ENCODE measurements around the gene SLC22A15. TPM values are rescaled to one million over a fixed set of nuclear protein-coding genes. Genes with fewer than 3 reads are reported as not detected.
"Not testable (repeated sequence)": the region's sequence is repeated elsewhere in the genome, so short reads cannot be mapped to it uniquely, and the experiment has no call there.

SLC22A15 gene
- total RNA-seq, 1 donor from 2014 or later, result 10.3 TPM

DNA sequence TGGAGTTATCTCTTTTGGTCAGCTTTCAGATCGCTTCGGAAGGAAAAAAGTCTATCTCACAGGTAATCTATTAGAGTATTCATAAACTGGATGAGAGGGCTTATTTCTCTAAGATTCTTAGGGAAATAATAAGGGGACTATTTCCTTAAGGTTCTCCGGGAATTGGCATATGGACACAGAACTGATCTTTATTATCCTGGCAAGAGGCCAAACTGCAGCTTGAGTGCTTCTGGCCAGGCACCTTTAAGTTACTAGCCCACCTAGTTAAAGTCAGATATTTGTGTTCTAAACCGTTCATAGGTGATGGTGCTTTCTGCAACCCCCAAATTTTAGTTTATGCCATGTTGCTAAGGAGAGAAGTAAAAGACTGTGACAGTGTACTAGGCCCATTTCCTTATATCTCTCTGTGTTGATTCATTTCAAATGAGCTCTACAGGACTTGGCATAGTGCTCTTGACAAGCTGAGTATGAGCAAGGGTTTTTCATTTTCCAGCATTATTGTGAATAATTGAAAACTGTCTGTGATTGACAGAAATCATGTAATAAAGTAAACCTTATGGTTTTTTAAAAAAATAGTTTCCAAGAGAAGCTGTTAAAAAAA, 43.4 kb downstream of the SLC22A15 start:
- DNase-seq (ENCODE audit: missing footprints) (no peak), ATAC-seq (no peak)
- intact Hi-C loops (cut with DNase I), result loop anchor here (5.0 kb wide), 1 partner anchor 42 kb away; the partner anchor contains the start of gene SLC22A15

DNA sequence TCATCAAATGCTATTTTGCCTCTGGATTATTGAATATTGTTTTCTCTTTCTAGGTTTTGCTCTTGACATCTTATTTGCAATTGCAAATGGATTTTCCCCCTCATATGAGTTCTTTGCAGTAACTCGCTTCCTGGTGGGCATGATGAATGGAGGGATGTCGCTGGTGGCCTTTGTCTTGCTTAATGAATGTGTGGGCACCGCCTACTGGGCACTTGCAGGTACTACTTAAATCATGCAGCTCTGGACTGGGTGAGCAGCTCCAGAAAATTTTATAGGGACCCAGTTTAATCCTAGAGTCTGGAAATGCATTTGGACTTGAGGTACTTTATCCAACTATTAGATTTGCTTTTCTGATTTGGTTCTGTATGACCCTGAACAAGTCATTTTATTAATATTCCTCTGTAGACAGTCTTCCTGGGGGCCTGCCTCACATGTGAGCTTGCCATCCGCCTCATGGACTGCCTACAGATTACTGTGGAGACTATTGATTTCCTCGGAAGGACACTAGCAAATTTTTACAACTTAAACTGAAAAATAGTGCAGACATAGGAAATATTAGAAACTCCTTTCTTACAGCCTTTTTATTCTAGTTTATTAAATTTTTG, 44.5 kb downstream of the SLC22A15 start:
- no peak for ATAC-seq
- intact Hi-C loops (cut with DNase I), result no loop called here
- peak; percentile 72 for DNase-seq (ENCODE audit: missing footprints)

DNA sequence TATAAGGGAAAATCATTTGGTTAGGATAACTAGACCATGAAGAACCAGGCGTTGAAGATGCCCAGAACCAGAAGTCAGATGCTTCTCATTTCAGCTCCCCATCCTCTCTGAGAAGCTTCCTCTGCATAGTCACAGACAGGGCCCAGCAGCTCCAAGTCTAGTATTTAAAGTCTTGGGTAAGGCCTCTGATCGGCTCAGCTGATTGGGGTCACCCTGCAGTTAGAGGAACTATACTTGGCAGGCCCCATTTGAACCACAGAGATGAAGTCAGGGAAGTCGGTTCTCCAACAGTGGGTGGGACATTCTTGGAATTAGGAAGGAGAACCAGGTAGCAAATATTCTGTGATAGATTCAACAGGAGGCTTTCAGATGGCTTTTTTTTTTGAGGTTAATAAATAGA, 48.3 kb downstream of the SLC22A15 start:
- ATAC-seq (no peak), DNase-seq (ENCODE audit: missing footprints) (no peak)
- intact Hi-C loops (cut with DNase I), result no loop called here

DNA sequence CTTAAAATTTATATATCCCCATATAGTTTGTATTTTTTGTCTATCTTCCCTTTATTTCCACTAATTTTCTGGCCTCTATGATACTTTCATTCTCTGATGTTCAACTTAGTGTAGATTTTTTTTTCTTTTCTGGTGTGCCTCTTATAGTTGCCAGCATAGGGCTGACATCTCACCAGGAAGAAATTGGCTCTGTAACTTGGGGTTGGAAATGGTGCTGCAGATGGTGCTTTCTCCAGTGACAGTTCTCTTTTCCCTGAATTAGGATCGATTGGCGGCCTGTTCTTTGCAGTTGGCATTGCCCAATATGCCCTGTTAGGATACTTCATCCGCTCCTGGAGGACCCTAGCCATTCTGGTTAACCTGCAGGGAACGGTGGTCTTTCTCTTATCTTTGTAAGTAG, 50.3 kb downstream of the SLC22A15 start:
- DNase-seq (ENCODE audit: missing footprints), result no peak
- intact Hi-C loops (cut with DNase I), result no loop called here
- ATAC-seq, result no peak

DNA sequence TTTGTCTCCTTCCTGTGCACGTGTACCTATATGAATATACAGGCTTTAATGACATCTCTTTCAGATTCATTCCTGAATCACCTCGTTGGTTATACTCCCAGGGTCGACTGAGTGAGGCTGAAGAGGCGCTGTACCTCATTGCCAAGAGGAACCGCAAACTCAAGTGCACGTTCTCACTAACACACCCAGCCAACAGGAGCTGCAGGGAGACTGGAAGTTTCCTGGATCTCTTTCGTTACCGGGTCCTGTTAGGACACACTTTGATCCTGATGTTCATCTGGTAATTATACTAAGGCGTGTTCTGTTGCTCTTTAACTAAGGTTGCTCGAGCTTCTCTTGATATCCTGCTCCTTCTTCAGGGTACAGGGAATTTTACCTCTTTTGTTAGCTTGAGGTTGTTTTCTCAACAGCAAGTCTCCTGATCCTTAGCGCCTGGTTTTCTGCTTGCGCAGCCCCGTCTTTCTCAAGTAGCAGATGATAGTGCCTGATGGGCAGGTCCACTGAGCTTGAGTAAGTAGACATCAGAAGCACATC, 55.1 kb downstream of the SLC22A15 start:
- ATAC-seq, result no peak
- no peak for DNase-seq (ENCODE audit: missing footprints)

DNA sequence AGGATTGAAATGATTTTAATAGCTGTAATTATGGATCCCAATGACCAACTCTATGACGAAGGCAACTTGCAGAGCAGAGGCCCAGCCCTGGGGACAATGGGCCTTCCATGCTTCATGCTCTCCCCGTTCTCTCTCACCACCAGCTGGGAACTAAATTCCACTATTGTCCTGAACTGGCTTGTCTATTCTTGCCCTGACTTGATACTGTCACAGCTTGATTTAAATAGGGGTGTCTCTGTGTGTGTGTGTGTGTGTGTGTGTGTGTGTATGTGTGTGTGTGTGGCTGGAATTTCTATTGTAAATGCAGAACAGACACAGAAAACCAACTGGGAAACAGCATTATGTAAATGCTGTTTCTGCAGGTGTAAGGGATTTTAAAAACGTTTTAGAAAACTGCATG, 57.0 kb downstream of the SLC22A15 start:
- no peak for DNase-seq (ENCODE audit: missing footprints)
- no peak for ATAC-seq
- intact Hi-C loops (cut with DNase I), result no loop called here

More for the DNA sequence above, 55.1 kb downstream of the SLC22A15 start:
- intact Hi-C loops (cut with DNase I), result no loop called here

DNA sequence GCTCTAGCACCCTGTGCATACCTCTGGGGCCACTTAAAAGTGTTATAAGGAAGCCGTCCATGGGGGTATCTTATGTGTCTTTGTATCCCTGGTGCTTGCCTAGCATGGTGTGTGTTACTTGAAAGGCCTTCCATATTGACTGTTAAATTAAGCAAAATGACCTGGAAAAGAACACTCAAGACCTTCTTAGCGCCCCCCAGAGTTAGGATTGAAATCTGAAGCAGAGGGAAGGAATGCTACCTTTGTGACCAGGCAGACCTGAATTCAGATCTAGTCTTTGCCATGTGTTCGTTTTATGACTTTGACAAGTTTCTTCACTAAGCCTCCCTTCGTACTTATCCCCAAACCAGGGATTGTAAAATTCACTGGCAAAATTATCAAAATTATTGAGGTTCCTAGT, 59.9 kb downstream of the SLC22A15 start:
- DNase-seq (ENCODE audit: missing footprints), result no peak
- intact Hi-C loops (cut with DNase I), result no loop called here
- no peak for ATAC-seq

DNA sequence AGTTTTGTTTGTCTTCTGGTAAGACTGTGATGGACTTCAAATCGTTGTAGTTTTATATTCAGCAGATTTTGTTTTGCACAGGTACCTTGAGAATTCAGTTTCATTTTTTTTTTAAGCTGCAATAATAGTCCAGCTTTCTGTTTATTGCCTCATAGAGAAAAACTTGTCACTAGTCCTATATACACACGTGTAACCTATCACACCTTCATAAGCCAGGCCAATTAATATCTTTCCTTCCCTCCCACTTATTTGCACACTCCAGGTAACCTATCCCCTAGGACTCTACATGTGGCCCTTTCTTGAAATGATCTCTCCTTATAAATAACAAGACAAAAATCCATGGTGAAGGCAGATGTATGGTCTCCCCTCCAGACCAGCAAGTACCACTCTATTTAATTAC, 62.4 kb downstream of the SLC22A15 start:
- ATAC-seq, result no peak
- no peak for DNase-seq (ENCODE audit: missing footprints)
- intact Hi-C loops (cut with DNase I), result no loop called here

DNA sequence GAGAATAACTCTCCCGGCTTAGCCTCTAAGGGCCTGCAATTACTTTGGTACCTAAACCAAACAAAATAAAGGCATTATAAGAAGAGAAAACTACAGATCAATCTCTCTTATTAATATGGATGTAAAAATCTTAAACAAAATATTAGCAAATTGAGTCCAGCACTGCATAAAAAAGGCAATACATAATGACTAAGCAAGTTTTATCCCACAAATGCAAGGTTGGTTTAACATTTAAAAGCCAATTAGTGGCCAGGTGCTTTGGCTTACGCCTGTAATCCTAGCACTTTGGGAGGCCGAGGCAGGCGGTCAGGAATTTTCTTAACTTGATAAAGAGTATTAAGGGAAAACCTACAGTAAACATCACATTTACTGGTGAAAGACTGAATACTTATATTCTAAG, 67.8 kb downstream of the SLC22A15 start:
- intact Hi-C loops (cut with DNase I), result no loop called here
- no peak for ATAC-seq
- no peak for DNase-seq (ENCODE audit: missing footprints)

DNA sequence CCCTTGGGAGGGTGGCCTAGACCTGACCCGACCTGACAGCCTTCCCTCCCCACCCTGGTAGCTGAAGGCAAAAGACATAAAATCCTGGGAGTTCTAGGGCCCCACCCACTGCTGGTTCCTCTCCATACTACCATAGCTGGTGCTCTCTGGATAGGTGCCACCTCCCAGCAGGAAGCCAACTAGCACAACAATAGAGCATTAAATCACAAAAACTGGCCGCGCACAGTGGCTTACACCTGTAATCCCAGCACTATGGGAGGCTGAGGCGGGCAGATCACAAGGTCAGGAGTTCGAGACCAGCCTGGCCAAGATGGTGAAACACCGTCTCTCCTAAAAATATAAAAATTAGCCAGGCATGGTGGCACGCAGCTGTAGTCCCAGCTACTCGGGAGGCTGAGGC, 70.6 kb downstream of the SLC22A15 start:
- ATAC-seq; intact Hi-C loops (cut with DNase I); DNase-seq (ENCODE audit: missing footprints): not testable (repeated sequence)

DNA sequence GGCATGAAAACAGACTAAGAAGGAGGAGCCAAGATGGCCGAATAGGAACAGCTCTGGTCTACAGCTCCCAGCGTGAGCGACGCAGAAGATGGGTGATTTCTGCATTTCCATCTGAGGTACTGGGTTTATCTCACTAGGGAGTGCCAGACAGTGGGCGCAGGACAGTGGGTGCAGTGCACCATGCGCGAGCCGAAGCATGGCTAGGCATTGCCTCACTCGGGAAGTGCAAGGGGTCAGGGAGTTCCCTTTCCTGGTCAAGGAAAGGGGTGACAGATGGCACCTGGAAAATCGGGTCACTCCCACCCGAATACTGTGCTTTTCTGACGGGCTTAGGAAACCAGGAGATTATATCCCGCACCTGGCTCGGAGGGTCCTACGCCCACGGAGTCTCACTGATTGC, 75.6 kb downstream of the SLC22A15 start:
- DNase-seq (ENCODE audit: missing footprints); intact Hi-C loops (cut with DNase I); ATAC-seq: not testable (repeated sequence)

DNA sequence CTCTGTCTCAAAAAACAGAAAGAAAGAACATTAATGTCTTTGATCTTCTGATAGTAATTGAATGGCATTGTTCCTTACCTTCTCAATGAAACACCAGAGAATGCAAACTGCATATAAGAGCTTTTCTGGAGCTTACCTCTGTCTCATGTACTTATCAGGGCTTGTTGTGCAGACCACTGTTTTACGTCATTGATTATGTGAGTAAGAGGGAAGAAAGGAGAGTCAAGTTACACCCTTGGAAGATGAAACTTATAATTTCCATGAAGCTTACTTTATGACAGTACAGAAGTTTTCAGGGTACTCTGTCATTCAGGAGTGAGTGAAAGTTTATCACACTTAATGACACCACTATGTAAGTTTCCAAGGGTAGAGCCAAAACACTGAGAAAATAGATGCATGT, 85.9 kb downstream of the SLC22A15 start:
- DNase-seq (ENCODE audit: missing footprints), result no peak
- no peak for ATAC-seq
- intact Hi-C loops (cut with DNase I), result no loop called here

DNA sequence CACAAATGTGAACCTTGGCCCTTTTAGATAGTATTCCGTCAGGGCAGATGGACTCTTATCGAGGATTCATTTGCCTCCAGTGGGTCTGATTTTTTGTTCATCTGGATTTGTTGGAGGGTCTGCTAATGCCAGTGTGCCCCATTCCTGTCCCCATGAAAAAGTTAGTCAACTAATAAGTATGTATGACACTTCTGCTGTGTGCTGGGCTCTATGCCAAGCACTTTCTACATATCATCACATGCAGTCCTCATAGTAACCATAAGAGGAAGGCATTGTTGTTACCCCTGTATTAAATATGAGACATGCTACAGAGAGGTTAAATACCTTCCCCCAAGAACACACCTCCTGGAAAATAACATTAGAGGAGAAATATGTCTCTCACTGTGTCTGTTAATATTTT, 88.3 kb downstream of the SLC22A15 start:
- ATAC-seq, result no peak
- no peak for DNase-seq (ENCODE audit: missing footprints)
- intact Hi-C loops (cut with DNase I), result no loop called here

DNA sequence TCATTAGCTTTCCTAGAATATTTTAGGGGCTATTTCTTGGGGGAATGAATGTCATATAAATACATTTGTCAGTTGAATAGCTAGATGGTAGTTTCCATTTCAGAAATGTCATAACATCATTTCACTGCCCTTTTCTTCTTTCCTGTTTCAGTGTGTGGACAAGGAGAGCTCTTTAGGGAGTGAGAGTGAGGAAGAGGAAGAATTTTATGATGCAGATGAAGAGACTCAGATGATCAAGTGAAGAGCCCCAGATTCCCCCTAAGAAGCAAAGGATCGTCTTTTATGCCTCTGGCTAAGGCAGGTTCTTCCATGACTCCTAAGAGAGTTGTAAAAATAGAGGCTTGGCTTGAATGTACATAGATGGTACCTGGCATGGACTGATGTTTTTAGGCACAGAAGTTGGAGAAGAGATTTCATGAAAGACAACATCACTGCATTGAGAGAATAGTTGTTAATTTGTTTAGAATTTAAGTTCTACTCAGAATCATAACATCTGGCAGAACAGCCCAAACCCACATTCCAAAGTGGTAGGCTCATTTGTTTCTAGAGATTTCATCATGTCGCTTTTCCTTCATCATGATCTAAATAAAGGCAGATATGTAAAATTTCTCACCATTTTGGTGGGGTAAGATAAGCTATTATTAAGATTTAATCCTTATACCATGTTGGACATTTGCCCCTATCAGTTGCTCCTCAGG, 90.7 kb downstream of the SLC22A15 start:
- intact Hi-C loops (cut with DNase I), result no loop called here
- ATAC-seq, result peak; percentile 68
- no peak for DNase-seq (ENCODE audit: missing footprints)

DNA sequence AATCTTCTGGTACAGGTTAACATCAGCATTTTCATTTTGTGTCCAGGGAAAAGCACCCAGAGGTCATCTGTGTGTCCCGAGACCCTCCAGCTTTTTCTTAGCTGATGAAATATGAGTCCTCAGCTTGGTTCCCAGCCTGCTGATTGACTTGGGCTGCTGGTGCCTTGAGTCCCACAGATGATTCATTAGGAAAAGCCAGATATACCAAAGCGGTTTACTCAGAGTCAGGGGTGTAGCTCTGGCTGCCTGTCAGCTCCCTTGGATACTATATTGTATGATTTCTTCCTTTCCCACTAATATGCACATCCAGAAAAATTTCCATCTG, 91.2 kb downstream of the SLC22A15 start:
- peak; percentile 85 for ATAC-seq
- intact Hi-C loops (cut with DNase I), result no loop called here
- no peak for DNase-seq (ENCODE audit: missing footprints)

DNA sequence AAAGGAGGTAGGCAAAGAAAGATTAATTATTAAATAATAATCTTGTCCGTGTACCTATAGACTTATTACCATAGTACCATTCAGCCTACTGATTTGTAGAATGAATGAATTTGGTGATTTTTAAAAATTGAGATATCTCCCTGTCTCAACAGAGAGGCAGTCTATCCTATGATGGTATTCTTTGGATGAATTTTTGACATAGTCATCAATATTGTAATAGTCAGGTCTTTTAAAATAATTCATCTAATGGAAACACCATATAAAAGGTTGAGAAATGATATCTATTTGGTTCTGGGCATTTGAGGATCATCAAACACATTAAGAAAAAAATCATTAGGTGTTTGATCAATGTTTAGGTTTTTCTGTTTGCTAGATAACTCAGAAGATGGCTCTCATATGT, 99.3 kb downstream of the SLC22A15 start:
- ATAC-seq, result no peak
- intact Hi-C loops (cut with DNase I), result no loop called here
- DNase-seq (ENCODE audit: missing footprints), result no peak

DNA sequence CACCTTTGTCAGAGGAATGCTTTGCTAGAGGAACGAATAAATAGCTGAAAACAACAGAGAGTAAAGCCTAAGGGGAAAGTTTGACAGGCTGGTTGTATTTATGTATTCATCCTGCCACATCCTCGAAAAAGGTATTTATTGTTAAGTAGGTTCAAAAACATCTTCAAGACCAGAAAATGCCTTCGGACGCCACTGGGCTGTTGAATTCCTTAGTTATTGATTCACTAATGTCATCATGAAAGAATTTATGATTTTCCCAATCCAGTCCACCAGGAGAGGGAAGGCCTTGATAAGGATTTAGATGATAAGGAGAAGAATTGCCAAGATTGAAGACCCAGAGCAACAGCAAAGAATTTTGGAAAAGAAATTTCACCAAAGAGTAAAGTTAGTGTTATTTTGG, 99.7 kb downstream of the SLC22A15 start:
- intact Hi-C loops (cut with DNase I), result no loop called here

DNA sequence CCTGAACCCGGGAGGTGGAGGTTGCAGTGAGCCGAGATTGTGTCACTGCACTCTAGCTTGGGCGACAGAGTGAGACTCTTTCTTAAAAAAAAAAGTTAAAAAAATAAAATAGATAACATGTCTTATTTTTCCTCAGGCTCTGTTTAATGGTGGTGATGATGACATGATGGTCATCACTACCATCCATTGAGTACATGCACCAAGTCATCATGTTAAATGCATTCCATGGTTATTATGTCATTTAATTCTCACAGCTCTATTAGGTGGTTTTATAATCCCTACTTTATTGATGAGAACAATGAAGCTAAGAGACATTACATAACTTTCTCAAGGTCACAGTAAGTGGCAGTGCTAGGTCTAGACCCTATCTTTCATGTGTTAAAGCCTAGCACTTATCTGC, 100.5 kb downstream of the SLC22A15 start:
- intact Hi-C loops (cut with DNase I), result no loop called here
- DNase-seq (ENCODE audit: missing footprints) (no peak), ATAC-seq (no peak)

More for the DNA sequence above, 99.7 kb downstream of the SLC22A15 start:
- ATAC-seq (no peak), DNase-seq (ENCODE audit: missing footprints) (no peak)

DNA sequence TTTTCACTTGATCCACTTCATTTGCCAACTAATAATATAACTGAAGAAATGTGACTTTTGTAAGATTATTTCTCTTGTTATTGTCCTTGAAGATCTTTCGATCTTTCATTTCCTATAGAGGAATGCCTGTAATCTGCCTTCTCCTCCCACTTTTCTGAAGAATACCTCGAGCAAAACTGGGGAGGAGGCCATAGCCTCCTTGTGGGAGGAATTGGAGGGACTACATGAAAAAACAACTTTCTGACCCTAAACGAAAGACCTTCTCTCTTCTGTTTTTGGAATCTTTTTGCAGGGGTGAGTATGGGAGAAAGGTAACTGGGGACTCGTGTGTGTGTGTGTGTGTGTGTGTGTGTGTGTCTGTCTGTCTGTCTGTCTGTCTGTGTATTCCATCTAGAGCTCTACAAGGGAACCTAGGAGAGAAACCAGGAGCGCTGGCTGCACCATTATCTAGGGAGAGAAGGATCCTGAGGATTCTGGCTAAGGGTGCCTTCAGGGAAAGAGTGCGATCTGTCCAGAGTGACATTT, 102.4 kb downstream of the SLC22A15 start:
- intact Hi-C loops (cut with DNase I), result no loop called here
- ATAC-seq, result no peak

DNA sequence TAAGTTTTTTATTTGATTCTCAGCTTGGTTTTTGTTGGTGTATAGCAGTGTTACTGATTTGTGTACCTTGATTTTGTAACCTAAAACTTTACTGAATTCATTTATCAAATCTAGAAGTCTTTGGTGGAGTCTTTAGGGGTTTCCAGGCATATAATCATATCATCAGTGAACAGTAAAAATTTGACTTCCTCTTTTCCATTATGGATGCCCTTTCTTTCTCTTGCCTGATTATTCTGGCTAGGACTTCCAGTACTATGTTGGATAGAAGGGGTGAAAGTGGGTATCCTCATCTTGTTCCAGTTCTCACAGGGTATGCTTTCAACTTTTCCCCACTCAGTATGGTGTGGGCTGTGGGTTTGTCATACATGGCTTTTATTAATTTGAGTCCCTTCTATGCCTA, 111.3 kb downstream of the SLC22A15 start:
- intact Hi-C loops (cut with DNase I), result no loop called here
- ATAC-seq, result no peak
- no peak for DNase-seq (ENCODE audit: missing footprints)

More for the DNA sequence above, 102.4 kb downstream of the SLC22A15 start:
- no peak for DNase-seq (ENCODE audit: missing footprints)

All from Right ventricle myocardium inferior (tissue), 1 donor.